Left lung (tissue), 10 donors: ENCODE data around the gene NDUFAF2. TPM values are rescaled to one million over a fixed set of nuclear protein-coding genes. Genes with fewer than 3 reads are reported as not detected.
"Not testable (repeated sequence)": the region's sequence is repeated elsewhere in the genome, so short reads cannot be mapped to it uniquely, and the experiment has no call there.

Experiments
- ATAC-seq: fragments of 200-7000 bp; cut with Tn5 transposase; one replicate; pipeline ENCODE4 v1.9.1; 2020; ENCODE audit warnings: moderate library complexity
- DNase-seq, 4 donors: peaks; one replicate each; pipeline ENCODE4 v3.0.0-alpha.2; 2013 to 2020
- H3K27ac ChIP-seq, 2 donors: fragments of 200-600 bp; sonication (generic) in 1 of 2; one replicate each; pipeline versions ENCODE4 v1.5.0 to v1.8.0; 2020 to 2021
- H3K27me3 ChIP-seq, 2 donors: fragments of 200-600 bp; sonication (generic) in 1 of 2; one replicate each; pipeline versions ENCODE4 v1.5.0 to v1.8.0; 2020 to 2021
- H3K36me3 ChIP-seq, 2 donors: fragments of 200-600 bp; sonication (generic) in 1 of 2; one replicate each; pipeline versions ENCODE4 v1.5.0 to v1.8.0; 2020 to 2021
- H3K4me1 ChIP-seq, 2 donors: fragments of 200-600 bp; one replicate each; pipeline ENCODE4 v1.8.0; 2021
- H3K4me3 ChIP-seq, 2 donors: fragments of 200-600 bp; sonication (generic) in 1 of 2; one replicate each; pipeline versions ENCODE4 v1.5.0 to v1.8.0; 2020 to 2021; ENCODE audit warnings: mild to moderate bottlenecking in 1 of 2
- H3K9me3 ChIP-seq, 2 donors: fragments of 200-600 bp; sonication (generic) in 1 of 2; one replicate each; pipeline versions ENCODE4 v1.5.0 to v1.8.0; 2020 to 2021
- intact Hi-C, 2 donors: fragments of 100-400 bp; cut with DNase I; formaldehyde crosslinking; loops; one replicate each; pipeline versions ENCODE4 v1.11.2 to v1.14.2; 2022
- polyA plus RNA-seq, 6 donors: library from polyadenylated mRNA; unstranded; fragments of 120-200 nt; gene quantifications; one replicate each; pipeline ENCODE4 v1.2.1, GENCODE V29; 2013; ENCODE audit not compliant: insufficient read length in 6 of 6
- total RNA-seq, 2 donors: library from RNA; stranded (reverse); fragmentation: NEBNext Ultra II Directional; extraction: Animal tissue kit (Norgen Biotek cat#: 25700); gene quantifications; one replicate each; pipeline ENCODE4 v1.2.1, GENCODE V29; 2021
- TF ChIP-seq, protein P1 (sequence below), 2 donors: fragments of 200-600 bp; sonication (generic) in 1 of 2; IDR thresholded peaks; one replicate each; pipeline versions ENCODE4 v1.5.0 to v1.8.0; 2021; ENCODE audit warnings: antibody characterized with exemption in 2 of 2
- donor health status: DM: no; HTN: yes; CAD: no.
- donor health status: DM: no; HTN: no; CAD: no.

Gene NDUFAF2
- total and polyA plus RNA-seq, 8 donors = 18.4 to 32.7 (median 28.6) TPM

DNA sequence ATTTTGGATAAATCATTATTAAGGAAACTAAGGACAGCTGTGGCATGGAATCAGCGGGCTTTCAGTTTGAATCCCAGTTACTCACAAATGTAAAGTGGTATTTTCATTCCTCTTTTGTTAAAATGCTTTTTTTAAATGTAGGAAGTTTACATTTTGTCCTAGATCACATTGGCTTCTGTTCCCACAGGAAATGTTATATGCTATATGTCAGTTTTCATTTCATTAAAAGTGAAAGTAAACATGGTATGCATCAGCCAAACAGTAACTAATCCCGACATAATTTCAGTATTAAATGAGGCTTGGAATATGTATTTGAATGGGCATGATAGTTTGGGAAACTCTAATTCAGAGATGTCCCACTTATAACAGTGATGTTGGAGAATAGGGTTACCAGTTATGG is 235.9 kb downstream of the NDUFAF2 start:
- ATAC-seq = no peak
- intact Hi-C loops = no loop called here
- Histone ChIP-seq H3K36me3 (no peaks in the 10 kb centered on the region), H3K4me1 (peaks cover 6 to 11% of the 10 kb centered on the region in 2 donors), H3K4me3 (peak overlapping the region in 1 of 2 donors; percentile 19), H3K27me3 (no peaks in the 10 kb centered on the region), H3K27ac (no peak overlapping the region), H3K9me3 (no peaks in the 10 kb centered on the region)
- TF ChIP-seq, protein P1, sequence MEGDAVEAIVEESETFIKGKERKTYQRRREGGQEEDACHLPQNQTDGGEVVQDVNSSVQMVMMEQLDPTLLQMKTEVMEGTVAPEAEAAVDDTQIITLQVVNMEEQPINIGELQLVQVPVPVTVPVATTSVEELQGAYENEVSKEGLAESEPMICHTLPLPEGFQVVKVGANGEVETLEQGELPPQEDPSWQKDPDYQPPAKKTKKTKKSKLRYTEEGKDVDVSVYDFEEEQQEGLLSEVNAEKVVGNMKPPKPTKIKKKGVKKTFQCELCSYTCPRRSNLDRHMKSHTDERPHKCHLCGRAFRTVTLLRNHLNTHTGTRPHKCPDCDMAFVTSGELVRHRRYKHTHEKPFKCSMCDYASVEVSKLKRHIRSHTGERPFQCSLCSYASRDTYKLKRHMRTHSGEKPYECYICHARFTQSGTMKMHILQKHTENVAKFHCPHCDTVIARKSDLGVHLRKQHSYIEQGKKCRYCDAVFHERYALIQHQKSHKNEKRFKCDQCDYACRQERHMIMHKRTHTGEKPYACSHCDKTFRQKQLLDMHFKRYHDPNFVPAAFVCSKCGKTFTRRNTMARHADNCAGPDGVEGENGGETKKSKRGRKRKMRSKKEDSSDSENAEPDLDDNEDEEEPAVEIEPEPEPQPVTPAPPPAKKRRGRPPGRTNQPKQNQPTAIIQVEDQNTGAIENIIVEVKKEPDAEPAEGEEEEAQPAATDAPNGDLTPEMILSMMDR (IDR thresholded peaks at IDR 0.05) = no peak
- DNase-seq = peak in 2 of 4 donors; percentile 11 to 20

DNA sequence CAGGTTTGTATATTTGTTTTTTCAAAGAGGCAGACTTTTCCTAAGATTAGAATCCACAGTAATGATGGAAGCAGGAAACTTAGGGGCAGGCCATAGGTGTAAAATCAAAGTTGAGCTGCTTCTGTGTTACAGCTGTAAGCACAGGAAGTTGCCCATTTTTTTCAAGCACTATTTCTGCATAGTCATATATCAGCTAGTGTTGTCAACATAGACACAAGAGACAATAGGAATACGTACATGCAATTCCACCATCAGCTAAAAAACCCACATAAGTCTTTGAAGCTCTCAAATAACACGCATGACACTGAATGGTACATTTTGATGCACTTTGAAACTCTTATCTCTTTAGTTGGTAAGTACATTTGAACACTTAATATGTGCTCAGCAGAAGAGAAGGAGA is 237.4 kb downstream of the NDUFAF2 start:
- TF ChIP-seq, protein P1 (IDR thresholded peaks at IDR 0.05) = no peak
- intact Hi-C loops = no loop called here
- no peak for ATAC-seq

DNA sequence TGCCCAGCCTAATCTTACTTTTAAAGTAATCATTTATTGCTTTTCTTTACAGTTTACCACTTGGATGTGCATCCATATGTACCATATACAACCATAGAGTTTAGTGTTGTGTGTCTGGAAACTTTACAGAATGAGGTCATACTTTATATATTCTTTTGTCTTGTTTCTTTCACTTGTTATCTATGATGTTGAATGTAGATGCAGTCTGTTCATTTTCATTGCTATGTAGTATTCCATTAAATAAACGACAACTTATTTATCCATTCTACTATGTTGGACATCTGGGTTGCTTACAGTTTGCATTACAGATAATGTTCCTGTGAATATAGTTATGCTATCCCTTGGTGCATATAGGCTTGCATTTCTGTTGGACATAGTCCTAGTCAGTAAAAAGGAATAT is 238.5 kb downstream of the NDUFAF2 start:
- H3K27me3 ChIP-seq = no peaks in the 10 kb centered on the region
- no peaks in the 10 kb centered on the region for H3K36me3 ChIP-seq
- DNase-seq (no peak), ATAC-seq (no peak)
- H3K27ac ChIP-seq = no peak overlapping the region
- intact Hi-C loops = no loop called here
- no peak overlapping the region for H3K4me3 ChIP-seq
- H3K9me3 ChIP-seq = no peaks in the 10 kb centered on the region
- TF ChIP-seq, protein P1 (IDR thresholded peaks at IDR 0.05) = no peak
- peaks cover 6 to 11% of the 10 kb centered on the region in 2 donors for H3K4me1 ChIP-seq

More for the DNA sequence above, 237.4 kb downstream of the NDUFAF2 start:
- Histone ChIP-seq H3K4me3 (no peak overlapping the region), H3K27me3 (no peaks in the 10 kb centered on the region), H3K36me3 (no peaks in the 10 kb centered on the region), H3K4me1 (peaks cover 6 to 11% of the 10 kb centered on the region in 2 donors), H3K27ac (no peak overlapping the region), H3K9me3 (no peaks in the 10 kb centered on the region)
- DNase-seq = no peak

DNA sequence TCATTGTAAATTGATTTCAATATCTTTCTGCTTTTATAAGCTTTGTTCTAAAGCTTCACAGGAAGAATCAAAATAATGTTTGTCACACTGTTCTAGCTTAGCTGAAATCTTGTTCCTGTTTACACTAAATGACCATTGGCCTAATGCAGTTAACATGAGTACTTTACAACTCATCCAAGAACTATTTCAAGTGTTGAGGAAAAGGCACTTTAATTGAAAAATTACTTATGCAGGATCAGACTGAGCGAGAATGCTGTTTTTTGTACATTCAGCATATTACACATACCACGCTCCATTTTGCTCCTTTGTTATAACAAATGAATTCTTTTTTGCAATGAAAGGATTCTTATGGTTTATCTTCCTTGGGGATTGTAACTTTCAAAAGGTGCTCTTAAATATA is 239.7 kb downstream of the NDUFAF2 start:
- Histone ChIP-seq H3K27me3 (no peaks in the 10 kb centered on the region), H3K27ac (no peak overlapping the region)
- no peak for DNase-seq

DNA sequence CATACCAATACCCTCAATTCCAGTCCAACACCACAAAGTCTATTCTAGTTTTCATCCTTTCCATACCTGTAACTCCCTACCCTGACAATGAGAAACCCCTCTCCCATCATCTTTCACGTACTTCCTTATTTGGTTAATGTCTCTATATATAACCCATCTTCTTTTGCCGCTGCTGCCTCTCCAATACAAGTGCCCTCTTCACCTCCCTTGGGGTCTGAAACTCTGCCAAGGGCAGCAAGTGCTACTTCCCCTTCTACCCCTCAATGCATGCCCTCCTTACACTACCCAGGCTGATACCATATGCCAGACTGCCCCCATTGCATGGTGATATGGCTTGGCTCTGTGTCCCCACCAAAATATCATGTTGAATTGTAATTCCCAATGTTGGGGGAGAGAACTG is 241.6 kb downstream of the NDUFAF2 start:
- Histone ChIP-seq H3K4me3 (no peak overlapping the region), H3K27ac (no peak overlapping the region), H3K9me3 (no peaks in the 10 kb centered on the region), H3K36me3 (no peaks in the 10 kb centered on the region), H3K4me1 (peaks cover 6 to 11% of the 10 kb centered on the region in 2 donors), H3K27me3 (no peaks in the 10 kb centered on the region)
- no peak for ATAC-seq
- TF ChIP-seq, protein P1 (IDR thresholded peaks at IDR 0.05) = no peak
- DNase-seq = no peak
- intact Hi-C loops = no loop called here

More for the DNA sequence above, 239.7 kb downstream of the NDUFAF2 start:
- intact Hi-C loops = no loop called here
- peak; percentile 87 for ATAC-seq
- no peak overlapping the region for H3K4me3 ChIP-seq
- H3K36me3 ChIP-seq = no peaks in the 10 kb centered on the region
- H3K4me1 ChIP-seq = peaks cover 6 to 11% of the 10 kb centered on the region in 2 donors
- TF ChIP-seq, protein P1 (IDR thresholded peaks at IDR 0.05) = no peak
- H3K9me3 ChIP-seq = no peaks in the 10 kb centered on the region

DNA sequence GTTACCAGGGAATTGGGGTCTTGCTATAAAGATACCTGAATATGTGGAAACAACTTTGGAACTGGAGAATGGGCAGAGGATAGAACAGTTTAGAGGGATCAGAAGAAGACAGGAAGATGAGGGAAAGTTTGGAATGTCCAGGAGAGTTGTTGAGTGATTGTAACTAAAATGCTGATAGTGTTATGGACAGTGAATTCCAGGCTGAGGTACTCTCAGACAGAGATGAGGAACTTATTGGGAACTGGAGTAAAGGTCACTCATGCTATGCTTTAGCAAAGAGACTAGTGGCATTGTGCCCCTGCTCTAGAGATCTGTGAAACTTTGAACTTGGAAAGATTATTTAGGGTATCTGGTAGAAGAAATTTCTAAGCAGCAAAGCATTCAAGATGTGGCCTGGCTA is 242.3 kb downstream of the NDUFAF2 start:
- H3K4me3 ChIP-seq, H3K36me3 ChIP-seq, H3K27ac ChIP-seq, H3K9me3 ChIP-seq, H3K4me1 ChIP-seq, H3K27me3 ChIP-seq, DNase-seq, ATAC-seq, intact Hi-C loops: not testable (repeated sequence)

DNA sequence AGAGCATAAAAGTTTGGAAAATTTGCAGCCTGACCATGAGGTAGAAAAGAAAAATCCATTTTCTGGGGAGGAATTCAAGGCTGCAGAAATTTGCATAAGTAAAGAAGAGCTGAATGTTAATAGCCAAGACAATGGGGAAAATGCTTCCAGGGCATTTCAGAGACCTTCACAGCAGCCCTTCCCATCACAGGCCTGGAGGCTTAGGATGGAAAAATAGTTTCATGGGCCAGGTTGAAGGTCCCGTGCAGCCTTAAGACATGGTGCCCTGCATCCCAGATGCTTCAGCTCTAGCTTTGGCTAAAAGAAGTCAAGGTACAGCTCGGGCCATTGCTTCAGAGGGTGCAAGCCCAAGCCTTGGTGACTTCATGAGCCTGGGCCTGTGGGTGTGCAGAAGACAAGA is 242.8 kb downstream of the NDUFAF2 start:
- H3K27me3 ChIP-seq, intact Hi-C loops: not testable (repeated sequence)

More for the DNA sequence above, 242.8 kb downstream of the NDUFAF2 start:
- not testable (repeated sequence) for H3K4me3 ChIP-seq, ATAC-seq, H3K27ac ChIP-seq, DNase-seq, H3K36me3 ChIP-seq, H3K9me3 ChIP-seq, H3K4me1 ChIP-seq
